HS-27A (cell line): Measurements from ENCODE around the gene SNCB.

ENCODE experiments used
- DNase-seq: peaks from one replicate; pipeline ENCODE4 v3.0.0-alpha.2; 2012; ENCODE audit warnings: low read depth, missing footprints

Gene SNCB

GRCh38 chr5:176644294-176644693 lies 14.0 kb upstream of the SNCB start:
- no peak for DNase-seq

- no peak for DNase-seq
Observed at GRCh38 chr5:176643491-176644219, 13.3 kb upstream of the SNCB start.

- no peak for DNase-seq
Observed at GRCh38 chr5:176642675-176643490, 12.5 kb upstream of the SNCB start.

GRCh38 chr5:176640616-176641015 lies 10.3 kb upstream of the SNCB start:
- DNase-seq = no peak

GRCh38 chr5:176639981-176640380 lies 9.6 kb upstream of the SNCB start:
- no peak for DNase-seq

GRCh38 chr5:176639208-176639607 lies 8.9 kb upstream of the SNCB start:
- no peak for DNase-seq

- DNase-seq = no peak
Observed at GRCh38 chr5:176638437-176638836, 8.1 kb upstream of the SNCB start.

- no peak for DNase-seq
Observed at GRCh38 chr5:176637556-176637955, 7.2 kb upstream of the SNCB start.

GRCh38 chr5:176636426-176636825 lies 6.1 kb upstream of the SNCB start:
- DNase-seq = no peak

GRCh38 chr5:176633598-176633997 lies 3.3 kb upstream of the SNCB start:
- no peak for DNase-seq

GRCh38 chr5:176632745-176633144 lies 2.4 kb upstream of the SNCB start:
- DNase-seq = no peak

- no peak for DNase-seq
Observed at GRCh38 chr5:176631383-176632200, 1.3 kb upstream of the SNCB start.

GRCh38 chr5:176630681-176631222 lies 418 bp upstream of the SNCB start:
- no peak for DNase-seq

- no peak for DNase-seq
Observed at GRCh38 chr5:176629317-176629852, 949 bp downstream of the SNCB start.

GRCh38 chr5:176628406-176629228 lies 1.7 kb downstream of the SNCB start:
- DNase-seq = no peak

- DNase-seq = no peak
Observed at GRCh38 chr5:176627582-176627981, 2.8 kb downstream of the SNCB start.

- no peak for DNase-seq
Observed at GRCh38 chr5:176626876-176627236, 3.5 kb downstream of the SNCB start.

GRCh38 chr5:176625966-176626875 lies 4.1 kb downstream of the SNCB start:
- DNase-seq = no peak

- DNase-seq = no peak
Observed at GRCh38 chr5:176625512-176625911, 4.8 kb downstream of the SNCB start.

GRCh38 chr5:176624938-176625337 lies 5.4 kb downstream of the SNCB start:
- DNase-seq = no peak
